Upper lobe of left lung (tissue), 6 donors: ENCODE data around the gene NXPH1. TPM values are rescaled to one million over a fixed set of nuclear protein-coding genes. Genes with fewer than 3 reads are reported as not detected.

Experiments used
- ATAC-seq, 2 donors: fragments of 200-7000 bp; cut with Tn5 transposase; one replicate each; pipeline ENCODE4 v1.9.1; 2022; ENCODE audit warnings: mild to moderate bottlenecking in 2 of 2, moderate library complexity in 2 of 2; ENCODE audit not compliant: low FRiP score in 2 of 2
- DNase-seq, 2 donors: peaks; one replicate each; pipeline ENCODE4 v3.0.0-alpha.2; 2019 to 2020
- H3K27ac ChIP-seq, 4 donors: fragments of 200-600 bp; sonication (generic); one replicate each; pipeline ENCODE4 v1.5.1; 2016 to 2019
- H3K27me3 ChIP-seq, 4 donors: fragments of 200-600 bp; sonication (generic); one replicate each; pipeline ENCODE4 v1.5.1; 2017 to 2019
- H3K36me3 ChIP-seq, 4 donors: fragments of 200-600 bp; sonication (generic); one replicate each; pipeline ENCODE4 v1.5.1; 2016 to 2019
- H3K4me1 ChIP-seq, 4 donors: fragments of 200-600 bp; sonication (generic); one replicate each; pipeline ENCODE4 v1.5.1; 2018 to 2019
- H3K4me3 ChIP-seq, 4 donors: fragments of 200-600 bp; sonication (generic); one replicate each; pipeline ENCODE4 v1.5.1; 2017 to 2019; ENCODE audit warnings: mild to moderate bottlenecking in 2 of 4, moderate library complexity in 1 of 4
- H3K9me3 ChIP-seq, 4 donors: fragments of 200-600 bp; sonication (generic); one replicate each; pipeline ENCODE4 v1.5.1; 2018 to 2019
- CTCF ChIP-seq, 6 experiments: fragments of 450-650 bp in 4 of 6; fragments of 200-600 bp in 2 of 6; sonication (generic) in 2 of 6; IDR thresholded peaks; one replicate each; pipeline ENCODE4 v1.5.1; 2016 to 2019; ENCODE audit warnings: antibody characterized with exemption in 6 of 6
- EP300 ChIP-seq, 4 donors: sonication (generic); formaldehyde crosslinking; IDR thresholded peaks; one replicate each; pipeline ENCODE4 v1.5.1; 2017; ENCODE audit warnings: antibody characterized with exemption in 4 of 4, control low read depth in 2 of 4
- POLR2A ChIP-seq, 4 donors: fragments of 450-650 bp; IDR thresholded peaks; one replicate each; pipeline ENCODE4 v1.5.1; 2016 to 2017; ENCODE audit warnings: antibody characterized with exemption in 4 of 4, mild to moderate bottlenecking in 2 of 4
- POLR2AphosphoS5 ChIP-seq, 2 donors: sonication (generic); formaldehyde crosslinking; IDR thresholded peaks; one replicate each; pipeline ENCODE4 v1.5.1; 2017; ENCODE audit warnings: antibody characterized with exemption in 2 of 2
- WGBS, 2 donors: methylation state at CpG; one replicate each; pipeline ENCODE4 v1.1.5; 2017 to 2018; 5-methylcytosine and 5-hydroxymethylcytosine counted together
- total RNA-seq, 6 donors: library from RNA; depleted of rRNA in 4 of 6; stranded (reverse); fragments of >200 nt in 4 of 6; gene quantifications; one replicate each; pipeline versions ENCODE4 v1.1.0 to v1.2.1, GENCODE V29; 2016 to 2021
- donor health status: DM: no; HTN: no; CAD: no; lungs with moderate emphysema.
- donor health status: DM: no; HTN: yes; CAD: no; lungs with severe emphysema.

Gene NXPH1
- total RNA-seq, 6 donors from 2014 or later: not detected

GRCh38 chr7:8739837-8740236 lies 306.4 kb downstream of the NXPH1 start:
- Histone ChIP-seq H3K27ac (no peak overlapping the region), H3K4me1 (no peaks in the 10 kb centered on the region), H3K4me3 (no peak overlapping the region), H3K9me3 (no peaks in the 10 kb centered on the region), H3K27me3 (no peaks in the 10 kb centered on the region), H3K36me3 (no peaks in the 10 kb centered on the region)
- ATAC-seq (no peak), DNase-seq (no peak)
- TF ChIP-seq CTCF (IDR thresholded peaks at IDR 0.05): no peak
- TF ChIP-seq POLR2AphosphoS5 (IDR thresholded peaks at IDR 0.05): no peak
- TF ChIP-seq POLR2A (IDR thresholded peaks at IDR 0.05): no peak
- no peak for TF ChIP-seq EP300 (IDR thresholded peaks at IDR 0.05)
- 84 to 88% methylated on average over 1 of the region's 1 CpG for WGBS, 2 donors

DNA sequence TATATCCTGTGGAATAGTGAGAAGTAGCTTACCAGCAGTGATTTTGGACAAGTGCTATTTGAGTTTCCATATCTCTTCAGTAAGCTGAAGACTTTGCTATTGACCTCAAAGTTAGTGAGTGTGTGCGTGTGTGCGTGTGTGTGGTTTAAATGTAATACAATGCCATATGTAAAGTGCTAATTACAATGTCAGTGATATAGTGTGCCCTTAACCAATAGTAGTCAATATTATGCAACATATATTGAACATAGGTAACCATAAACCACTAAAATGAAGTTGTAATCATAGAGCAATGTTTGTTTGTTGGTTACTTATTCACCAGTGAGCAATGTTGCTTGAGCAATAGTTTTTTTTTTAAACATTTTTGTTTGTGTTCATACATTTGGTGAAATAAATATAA lies 309.4 kb downstream of the NXPH1 start:
- H3K4me3 ChIP-seq: no peak overlapping the region
- H3K27me3 ChIP-seq: no peaks in the 10 kb centered on the region
- DNase-seq (no peak), ATAC-seq (no peak)
- H3K27ac ChIP-seq: no peak overlapping the region
- H3K36me3 ChIP-seq: no peaks in the 10 kb centered on the region
- 85 to 88% methylated on average over 2 of the region's 2 CpGs for WGBS, 2 donors
- no peaks in the 10 kb centered on the region for H3K9me3 ChIP-seq
- no peak for TF ChIP-seq POLR2A (IDR thresholded peaks at IDR 0.05)
- TF ChIP-seq POLR2AphosphoS5 (IDR thresholded peaks at IDR 0.05): no peak
- H3K4me1 ChIP-seq: no peaks in the 10 kb centered on the region

DNA sequence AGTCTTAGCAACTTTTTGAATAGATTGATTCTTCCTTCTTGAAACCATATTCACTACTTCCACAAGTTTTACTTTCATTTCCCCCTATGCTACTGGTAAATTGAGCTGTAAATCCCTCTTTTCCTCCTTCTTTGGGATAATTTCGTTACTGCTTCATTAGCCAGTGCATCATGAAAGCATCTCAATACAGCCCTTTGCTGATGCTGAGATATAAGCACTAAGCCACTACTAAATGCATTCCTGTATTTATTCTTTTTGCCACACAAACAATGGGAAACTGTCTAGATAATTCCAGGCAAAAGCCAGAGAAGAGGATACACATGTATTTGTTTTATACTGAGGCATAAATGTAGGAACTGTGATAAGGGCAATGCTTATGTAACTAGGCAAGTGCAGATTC lies 313.9 kb downstream of the NXPH1 start:
- Histone ChIP-seq H3K9me3 (no peaks in the 10 kb centered on the region), H3K36me3 (no peaks in the 10 kb centered on the region), H3K27ac (no peak overlapping the region), H3K27me3 (no peaks in the 10 kb centered on the region), H3K4me3 (no peak overlapping the region), H3K4me1 (no peaks in the 10 kb centered on the region)
- no peak for TF ChIP-seq POLR2A (IDR thresholded peaks at IDR 0.05)
- WGBS, 2 donors: 50 to 58% methylated on average over 1 of the region's 1 CpG
- no peak for DNase-seq
- ATAC-seq: no peak

DNA sequence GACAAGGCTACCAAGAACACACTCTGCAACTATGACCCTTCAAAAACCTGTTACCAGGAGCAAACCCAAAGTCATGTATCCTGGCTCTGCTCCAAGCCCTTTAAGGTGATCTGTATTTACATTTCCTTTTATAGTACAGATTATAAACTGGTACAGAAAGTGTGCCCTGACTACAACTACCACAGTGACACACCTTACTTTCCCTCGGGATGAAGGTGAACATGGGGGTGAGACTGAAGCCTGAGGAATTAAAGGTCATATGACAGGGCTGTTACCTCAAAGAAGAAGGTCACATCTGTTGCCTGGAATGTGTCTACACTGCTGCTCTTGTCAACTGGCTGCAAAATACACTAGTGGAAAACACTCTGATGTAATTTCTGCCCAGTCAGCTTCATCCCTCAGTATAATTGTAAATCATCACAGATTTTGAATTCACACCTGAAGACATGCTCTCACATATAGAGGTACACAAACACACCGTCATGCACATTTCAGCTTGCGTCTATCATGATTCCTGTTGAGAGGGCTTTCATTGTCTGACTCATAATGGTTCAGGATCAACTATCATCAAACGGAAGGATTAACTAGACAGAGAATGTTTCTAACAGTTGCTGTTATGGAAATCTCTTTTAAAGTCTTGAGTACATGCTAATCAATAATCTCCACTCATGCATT lies 318.3 kb downstream of the NXPH1 start:
- TF ChIP-seq POLR2A (IDR thresholded peaks at IDR 0.05): no peak
- TF ChIP-seq CTCF (IDR thresholded peaks at IDR 0.05): no peak
- no peak for TF ChIP-seq POLR2AphosphoS5 (IDR thresholded peaks at IDR 0.05)
- TF ChIP-seq EP300 (IDR thresholded peaks at IDR 0.05): no peak
- ATAC-seq (no peak), DNase-seq (no peak)

GRCh38 chr7:8753355-8753754 lies 319.9 kb downstream of the NXPH1 start:
- Histone ChIP-seq H3K4me3 (no peak overlapping the region), H3K27me3 (no peaks in the 10 kb centered on the region), H3K4me1 (no peaks in the 10 kb centered on the region), H3K9me3 (no peaks in the 10 kb centered on the region), H3K36me3 (no peaks in the 10 kb centered on the region), H3K27ac (no peak overlapping the region)
- TF ChIP-seq POLR2AphosphoS5 (IDR thresholded peaks at IDR 0.05): no peak
- TF ChIP-seq EP300 (IDR thresholded peaks at IDR 0.05): no peak
- no peak for TF ChIP-seq CTCF (IDR thresholded peaks at IDR 0.05)
- no peak for TF ChIP-seq POLR2A (IDR thresholded peaks at IDR 0.05)
- DNase-seq: no peak
- 82 to 93% methylated on average over 3 of the region's 3 CpGs for WGBS, 2 donors
- no peak for ATAC-seq

More for the DNA sequence above, 318.3 kb downstream of the NXPH1 start:
- Histone ChIP-seq H3K27me3 (no peaks in the 10 kb centered on the region), H3K27ac (no peak overlapping the region), H3K4me1 (no peaks in the 10 kb centered on the region), H3K36me3 (no peaks in the 10 kb centered on the region), H3K9me3 (no peaks in the 10 kb centered on the region), H3K4me3 (no peak overlapping the region)
- 63 to 77% methylated on average over 4 of the region's 4 CpGs for WGBS, 2 donors

- no peak for DNase-seq
- WGBS, 2 donors: 69 to 80% methylated on average over 1 of the region's 1 CpG
- no peak overlapping the region for H3K27ac ChIP-seq
- no peak overlapping the region for H3K4me3 ChIP-seq
- no peaks in the 10 kb centered on the region for H3K9me3 ChIP-seq
- no peaks in the 10 kb centered on the region for H3K4me1 ChIP-seq
- no peak for ATAC-seq
- TF ChIP-seq POLR2A (IDR thresholded peaks at IDR 0.05): no peak
- TF ChIP-seq POLR2AphosphoS5 (IDR thresholded peaks at IDR 0.05): no peak
- TF ChIP-seq EP300 (IDR thresholded peaks at IDR 0.05): no peak
- no peaks in the 10 kb centered on the region for H3K36me3 ChIP-seq
- H3K27me3 ChIP-seq: no peaks in the 10 kb centered on the region
Measured at GRCh38 chr7:8761731-8762130, 328.3 kb downstream of the NXPH1 start.
